Measurements from ENCODE around the gene TPD52L1.
"Not testable (repeated sequence)": the region's sequence is repeated elsewhere in the genome, so short reads cannot be mapped to it uniquely, and the experiment has no call there.

TPD52L1 gene

DNA sequence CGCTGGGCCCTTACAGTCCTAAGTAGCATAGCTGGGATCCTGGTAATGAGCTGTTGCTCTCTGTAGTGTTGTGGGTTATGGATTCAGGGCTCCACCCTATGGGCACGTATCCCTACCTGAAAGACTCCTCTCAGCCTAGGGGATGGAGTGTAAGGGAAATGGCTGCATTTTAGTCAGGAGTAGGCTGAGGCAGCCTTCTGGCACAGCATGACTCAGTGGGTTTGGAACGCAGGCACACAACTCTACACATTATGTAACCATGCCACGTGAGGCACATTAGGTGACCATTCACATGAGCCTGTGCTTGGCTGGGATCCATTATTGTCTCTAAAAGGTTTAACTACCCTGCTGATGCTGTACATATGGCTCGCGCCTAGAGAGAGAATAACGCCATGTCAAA lies 120.4 kb downstream of the TPD52L1 start:
- no peak for DNase-seq (ENCODE audit: low read depth)

DNA sequence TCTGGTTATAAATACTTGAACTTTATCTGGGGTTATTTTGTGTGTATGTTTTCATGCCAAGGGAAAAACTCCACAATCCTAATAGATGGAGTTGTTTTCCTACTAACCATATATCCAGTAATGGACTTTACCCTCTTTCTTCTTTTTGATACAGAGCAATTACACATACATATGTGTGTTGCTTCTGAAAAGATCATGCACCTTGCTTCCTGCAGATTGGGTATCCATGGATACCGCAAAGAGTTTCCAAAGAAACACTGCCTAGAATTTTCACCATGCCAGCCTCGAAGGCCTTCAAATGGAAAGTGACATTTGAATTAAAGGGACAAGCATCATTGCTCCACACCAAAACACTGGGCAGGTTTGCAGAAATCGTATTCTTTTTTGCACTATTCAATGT lies 121.4 kb downstream of the TPD52L1 start:
- DNase-seq (ENCODE audit: low read depth) = no peak

DNA sequence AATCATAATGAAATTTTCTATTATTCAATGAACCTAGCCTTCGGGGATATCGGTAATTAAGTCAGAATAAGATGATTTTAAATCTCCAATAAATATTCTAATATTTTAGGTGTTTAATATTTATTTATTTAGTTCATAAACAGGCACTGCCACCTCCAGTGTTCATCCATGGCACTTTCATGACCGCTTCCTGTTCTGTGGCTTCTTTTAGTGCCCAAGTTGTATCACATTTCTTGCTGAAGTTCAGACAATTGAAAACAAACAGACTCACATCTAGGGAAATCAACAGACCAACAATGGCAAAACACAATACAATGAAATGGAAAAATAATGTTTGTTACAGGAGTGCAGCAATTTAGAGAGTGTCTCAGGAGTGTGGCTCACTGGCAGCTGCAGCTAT lies 122.2 kb downstream of the TPD52L1 start:
- DNase-seq (ENCODE audit: low read depth) = no peak

DNA sequence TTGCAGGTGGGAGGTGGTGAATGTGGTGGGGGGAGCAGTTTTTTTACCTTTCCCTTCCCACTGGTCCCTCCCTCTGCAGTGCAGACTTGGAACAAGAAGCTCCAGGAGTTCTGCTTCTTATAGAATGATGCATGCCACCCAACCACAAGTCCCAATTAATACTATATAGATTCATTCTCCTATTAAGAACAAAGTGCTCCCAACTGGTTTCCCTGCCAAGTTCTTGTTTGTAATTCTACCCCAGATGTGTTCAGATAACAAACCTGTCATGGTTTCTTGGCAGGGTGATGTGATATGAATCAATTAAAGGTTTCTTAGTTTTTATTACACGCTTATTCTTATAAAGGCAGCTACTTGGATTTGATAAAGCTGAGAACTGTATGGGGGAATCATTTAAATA lies 124.3 kb downstream of the TPD52L1 start:
- DNase-seq (ENCODE audit: low read depth) = no peak

DNA sequence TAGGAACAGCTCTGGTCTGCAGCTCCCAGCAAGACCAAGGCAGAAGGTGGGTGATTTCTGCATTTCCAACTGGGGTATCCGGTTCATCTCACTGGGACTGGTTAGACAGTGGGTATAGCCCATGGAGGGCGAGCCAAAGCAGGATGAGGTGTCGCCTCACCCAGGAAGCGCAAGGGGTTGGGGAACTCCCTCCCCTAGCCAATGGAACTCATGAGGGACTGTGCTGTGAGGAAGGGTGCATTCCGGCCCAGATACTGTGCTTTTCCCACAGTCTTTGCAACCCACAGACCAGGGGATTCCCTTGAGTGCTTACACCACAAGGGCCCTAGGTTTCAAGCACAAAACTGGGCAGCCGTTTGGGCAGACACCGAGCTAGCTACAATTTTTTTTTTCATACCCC lies 126.4 kb downstream of the TPD52L1 start:
- no peak for DNase-seq (ENCODE audit: low read depth)

DNA sequence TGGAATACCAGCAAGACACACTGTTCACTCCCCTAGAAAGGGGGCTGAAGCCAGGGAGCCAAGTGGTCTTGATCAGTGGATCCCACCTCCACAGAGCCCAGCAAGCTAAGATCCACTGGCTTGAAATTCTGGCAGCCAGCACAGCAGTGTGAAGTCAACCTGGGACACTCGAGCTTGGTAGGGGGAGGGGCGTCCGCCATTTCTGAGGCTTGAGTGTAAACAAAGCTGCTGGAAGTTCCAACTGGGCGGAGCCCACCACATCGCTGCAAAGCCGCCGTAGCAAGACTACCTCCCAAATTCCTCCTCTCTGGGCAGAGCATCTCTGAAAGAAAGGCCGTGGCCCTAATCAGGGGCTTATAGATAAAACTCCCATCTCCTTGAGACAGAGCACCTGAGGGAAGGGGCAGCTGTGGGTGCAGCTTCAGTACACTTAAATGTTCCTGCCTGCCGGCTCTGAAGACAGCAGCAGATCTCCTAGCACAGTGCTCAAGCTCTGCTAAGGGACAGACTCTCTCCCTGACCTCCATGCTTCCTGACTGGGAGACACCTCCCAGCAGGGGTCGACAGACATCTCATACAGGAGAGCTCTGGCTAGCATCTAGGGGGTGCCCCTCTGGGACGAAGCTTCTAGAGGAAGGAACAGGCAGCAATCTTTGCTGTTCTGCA lies 126.9 kb downstream of the TPD52L1 start:
- not testable (repeated sequence) for DNase-seq (ENCODE audit: low read depth)

DNA sequence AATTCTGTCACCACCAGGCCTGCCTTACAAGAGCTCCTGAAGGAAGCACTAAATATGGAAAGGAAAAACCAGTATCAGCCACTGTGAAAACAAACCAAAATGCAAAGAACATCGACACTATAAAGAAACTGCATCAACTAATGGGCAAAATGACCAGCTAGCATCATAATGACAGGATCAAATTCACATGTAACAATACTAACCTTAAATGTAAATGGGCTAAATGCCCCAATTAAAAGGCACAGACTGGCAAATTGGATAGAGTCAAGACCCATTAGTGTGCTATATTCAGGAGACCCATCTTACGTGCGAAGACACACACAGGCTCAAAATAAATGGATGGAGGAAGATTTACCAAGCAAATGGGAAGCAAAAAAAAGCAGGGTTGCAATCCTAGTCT lies 128.9 kb downstream of the TPD52L1 start:
- not testable (repeated sequence) for DNase-seq (ENCODE audit: low read depth)

DNA sequence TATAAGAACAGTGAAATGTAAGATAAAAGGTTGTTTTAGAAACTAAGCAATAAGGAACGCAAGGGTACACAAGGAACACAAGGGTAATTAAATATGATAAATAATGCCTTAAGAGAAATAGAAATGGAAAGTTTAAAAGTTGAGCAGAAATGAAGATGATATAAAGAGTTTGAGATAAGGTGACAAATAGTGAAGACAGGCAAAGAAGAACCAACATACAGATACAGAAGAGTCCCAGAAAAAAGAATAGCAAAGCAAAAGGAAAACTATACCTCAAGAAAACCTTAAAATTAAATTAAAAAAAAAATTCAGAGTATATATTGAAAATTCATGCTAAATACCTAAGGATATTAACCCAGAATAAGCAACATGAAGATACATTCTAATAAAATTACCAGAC lies 131.8 kb downstream of the TPD52L1 start:
- DNase-seq (ENCODE audit: low read depth) = no peak

DNA sequence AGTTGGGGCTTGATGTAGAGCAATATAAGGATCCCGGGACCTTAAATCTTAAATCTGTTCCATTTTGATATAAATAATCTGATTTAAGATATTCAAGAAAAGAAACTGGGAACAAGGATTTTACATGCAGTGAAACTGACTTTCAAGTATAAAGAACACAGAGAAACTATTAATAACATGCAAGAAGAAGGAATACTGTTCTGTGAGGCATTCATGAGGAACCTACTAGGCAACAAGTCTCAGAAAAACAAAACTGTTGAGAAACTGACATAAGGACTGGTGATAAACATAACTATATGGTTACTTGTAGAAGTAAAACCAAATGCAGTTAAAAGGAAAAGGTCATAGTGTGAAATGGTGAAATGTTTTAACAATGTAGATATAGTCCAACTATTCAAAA lies 132.4 kb downstream of the TPD52L1 start:
- peak; percentile 47 for DNase-seq (ENCODE audit: low read depth)

DNA sequence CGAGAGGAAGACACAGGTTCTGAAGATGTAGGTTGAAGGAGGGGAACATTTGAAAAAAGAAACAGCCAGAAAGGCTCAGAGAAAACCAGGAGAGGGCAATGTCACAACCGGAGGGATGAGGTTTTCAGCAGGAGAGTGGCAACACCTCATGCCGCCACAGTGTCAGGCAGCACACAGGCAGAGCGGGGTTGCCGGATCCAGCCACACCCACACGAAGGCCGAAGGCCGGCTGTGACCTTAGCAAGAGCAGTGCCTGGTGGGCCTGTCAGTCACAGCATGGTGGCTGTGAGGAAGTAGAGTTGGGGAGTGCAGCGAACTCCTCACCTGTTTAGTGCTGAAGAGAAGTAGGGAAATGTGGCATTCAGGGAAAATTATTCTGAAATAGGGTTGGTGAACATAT lies 134.1 kb downstream of the TPD52L1 start:
- no peak for DNase-seq (ENCODE audit: low read depth)

DNA sequence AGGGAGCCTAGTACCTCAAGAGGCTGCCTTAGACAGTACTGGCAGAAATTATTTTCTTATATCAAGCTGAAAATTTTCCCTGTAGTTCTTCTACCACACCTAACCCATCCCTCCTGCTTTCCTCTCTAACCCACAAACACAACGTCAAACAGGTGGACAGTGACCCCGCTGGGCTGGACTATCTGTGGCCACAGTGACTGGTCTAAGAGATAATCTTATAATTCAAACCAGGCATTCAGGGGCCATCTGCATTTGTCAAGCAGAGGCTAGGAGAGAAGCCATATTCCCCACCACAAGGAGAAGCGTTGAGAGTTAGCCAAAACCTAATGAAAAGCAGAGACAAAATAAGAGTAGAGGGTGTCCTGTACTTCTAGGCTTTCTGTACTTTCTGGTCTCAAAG lies 140.0 kb downstream of the TPD52L1 start:
- DNase-seq (ENCODE audit: low read depth) = no peak

DNA sequence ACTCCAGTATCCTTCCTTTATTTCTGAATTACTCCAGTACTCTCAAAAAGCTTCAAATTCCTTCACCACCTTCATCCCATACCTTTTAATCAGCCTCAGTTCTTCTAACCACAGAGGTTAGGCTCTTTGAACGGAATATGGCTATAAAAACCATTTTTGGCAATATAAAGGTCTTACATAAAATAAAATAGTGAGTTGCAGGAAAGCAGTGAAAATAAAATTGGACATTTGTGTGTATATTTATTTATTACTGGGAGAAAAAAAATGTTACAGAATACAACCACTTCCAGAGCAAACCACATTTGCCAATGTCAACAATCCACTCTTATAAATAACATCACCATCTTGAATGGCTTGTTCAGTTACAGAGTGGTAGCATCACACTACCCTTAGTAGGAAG lies 140.5 kb downstream of the TPD52L1 start:
- DNase-seq (ENCODE audit: low read depth) = peak; percentile 35

DNA sequence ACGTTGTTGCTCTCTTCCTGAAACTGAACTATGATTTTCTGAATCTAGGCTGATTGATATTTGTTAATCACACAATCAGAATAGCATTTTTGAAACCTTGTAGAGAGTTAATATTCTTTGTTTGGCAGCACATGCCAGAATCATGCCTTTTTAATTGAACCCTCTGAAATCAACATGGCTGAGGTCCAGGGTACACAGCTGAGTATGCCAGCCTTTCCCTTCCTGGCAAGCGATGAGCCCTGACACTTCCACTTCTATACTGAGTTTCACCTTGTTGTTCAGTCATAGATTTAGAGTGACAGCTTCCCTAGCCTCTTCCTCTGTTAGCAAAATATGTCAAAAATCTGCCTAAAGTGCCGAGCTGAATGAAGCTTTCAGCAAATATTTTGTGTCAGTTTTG lies 141.4 kb downstream of the TPD52L1 start:
- no peak for DNase-seq (ENCODE audit: low read depth)

DNA sequence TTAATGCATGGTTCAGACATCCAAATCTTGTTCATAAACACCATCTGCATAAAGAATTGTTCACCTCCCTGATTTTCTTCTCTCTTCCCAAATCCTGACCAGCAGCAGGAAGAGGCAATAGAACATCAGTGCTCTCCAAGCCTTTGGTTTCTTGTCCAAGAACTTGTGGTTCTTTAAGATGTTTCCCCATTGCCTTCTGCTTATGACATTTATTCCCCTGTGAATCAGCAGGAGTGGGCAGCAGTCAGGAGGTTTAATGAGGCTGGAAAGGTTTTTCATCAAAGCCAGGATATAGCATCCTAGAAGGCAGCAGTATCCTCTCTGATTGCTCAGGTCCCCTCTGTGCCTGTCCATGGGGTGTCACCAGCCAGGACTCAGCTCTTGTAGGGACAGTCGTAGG lies 142.9 kb downstream of the TPD52L1 start:
- DNase-seq (ENCODE audit: low read depth) = peak; percentile 36

DNA sequence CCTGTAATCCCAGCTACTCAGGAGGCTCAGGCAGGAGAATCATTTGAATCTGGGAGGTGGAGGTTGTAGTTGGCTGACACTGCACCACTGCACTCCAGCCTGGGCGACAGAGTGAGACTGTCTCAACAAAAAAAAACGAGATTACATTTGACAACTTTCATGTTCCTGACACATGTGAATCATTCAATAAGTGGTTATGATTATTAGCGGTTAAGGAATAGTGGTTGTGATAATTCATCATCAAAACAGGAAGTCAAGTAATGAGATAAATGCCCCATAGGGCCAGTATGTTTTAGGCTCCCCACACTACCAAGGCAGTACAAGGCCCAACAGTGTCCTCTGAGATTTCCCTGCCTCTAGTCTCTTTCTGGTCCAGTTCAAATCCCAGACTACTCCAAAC lies 145.7 kb downstream of the TPD52L1 start:
- no peak for DNase-seq (ENCODE audit: low read depth)

DNA sequence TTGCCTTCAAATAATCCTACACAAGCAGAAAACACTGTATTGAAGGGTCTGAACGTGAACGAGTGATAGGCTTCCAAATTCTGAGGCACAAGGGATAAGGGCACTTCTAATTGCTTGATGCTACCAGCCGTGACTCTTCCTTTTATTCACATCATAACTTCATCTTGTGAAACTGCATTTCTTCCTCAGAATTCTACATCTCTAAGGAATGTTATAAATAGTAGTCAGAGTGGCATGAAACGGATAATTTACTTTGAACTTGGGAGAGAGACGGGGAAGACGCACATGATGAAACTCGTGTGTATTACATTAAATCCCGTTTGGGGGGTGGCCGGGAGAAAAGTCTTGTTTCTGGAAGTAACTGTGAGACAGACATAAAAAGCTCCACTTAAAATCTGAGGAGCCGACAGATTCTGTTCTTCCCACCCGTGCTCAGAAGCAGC lies 147.4 kb downstream of the TPD52L1 start:
- DNase-seq (ENCODE audit: low read depth) = peak; percentile 60

DNA sequence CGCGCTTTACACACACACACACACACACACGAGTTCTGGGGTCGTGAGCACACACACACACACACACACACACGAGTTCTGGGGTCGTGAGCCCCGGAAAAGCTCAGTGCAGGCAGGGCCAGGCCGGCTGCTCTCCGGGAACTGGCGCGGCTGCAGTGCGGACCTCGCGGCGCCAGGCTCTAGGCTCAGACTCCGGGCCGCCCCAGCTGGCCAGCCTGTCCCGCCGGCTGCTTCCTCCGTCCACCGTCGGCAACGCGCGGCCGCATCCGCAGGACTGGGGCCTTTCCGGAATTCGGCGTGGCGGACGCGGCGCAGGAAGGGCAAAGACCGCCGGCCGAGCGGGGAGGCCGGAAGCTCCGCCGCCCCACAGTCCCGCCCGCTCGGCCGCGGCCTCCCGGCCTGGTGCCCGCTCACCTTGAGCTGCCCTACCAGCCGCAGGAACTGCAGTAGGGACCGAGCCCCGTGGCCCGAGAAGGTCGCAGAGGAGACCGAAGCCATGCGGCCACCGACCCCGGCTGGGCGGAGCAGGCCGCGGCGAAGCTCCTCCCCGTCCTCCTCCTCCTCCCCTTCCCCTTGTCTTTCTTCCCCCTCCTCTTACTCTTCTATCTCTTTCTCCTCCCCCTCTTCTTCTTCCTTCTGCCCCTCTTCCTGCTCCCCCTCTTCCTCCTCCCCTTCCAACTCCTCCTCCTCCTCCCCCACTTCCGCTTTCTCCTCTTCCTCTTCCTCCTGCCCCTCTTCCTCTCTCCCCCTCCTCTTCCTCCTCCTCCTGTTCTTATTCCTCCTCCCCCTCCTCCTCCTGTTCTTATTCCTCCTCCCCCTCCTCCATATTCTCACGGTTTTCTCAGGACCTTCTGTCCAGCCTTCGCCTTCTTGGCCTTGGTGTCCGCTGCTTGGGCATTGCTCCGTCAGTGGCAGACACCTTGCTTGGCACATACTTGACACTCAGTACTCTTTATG lies 148.1 kb downstream of the TPD52L1 start, which contains the start of gene HDDC2:
Gene HDDC2 (minus strand): TSS at position 533 of the 957 bp plus-strand sequence. CDS start 35 bp downstream, at position 498.
- DNase-seq (ENCODE audit: low read depth) = peak; percentile 71

DNA sequence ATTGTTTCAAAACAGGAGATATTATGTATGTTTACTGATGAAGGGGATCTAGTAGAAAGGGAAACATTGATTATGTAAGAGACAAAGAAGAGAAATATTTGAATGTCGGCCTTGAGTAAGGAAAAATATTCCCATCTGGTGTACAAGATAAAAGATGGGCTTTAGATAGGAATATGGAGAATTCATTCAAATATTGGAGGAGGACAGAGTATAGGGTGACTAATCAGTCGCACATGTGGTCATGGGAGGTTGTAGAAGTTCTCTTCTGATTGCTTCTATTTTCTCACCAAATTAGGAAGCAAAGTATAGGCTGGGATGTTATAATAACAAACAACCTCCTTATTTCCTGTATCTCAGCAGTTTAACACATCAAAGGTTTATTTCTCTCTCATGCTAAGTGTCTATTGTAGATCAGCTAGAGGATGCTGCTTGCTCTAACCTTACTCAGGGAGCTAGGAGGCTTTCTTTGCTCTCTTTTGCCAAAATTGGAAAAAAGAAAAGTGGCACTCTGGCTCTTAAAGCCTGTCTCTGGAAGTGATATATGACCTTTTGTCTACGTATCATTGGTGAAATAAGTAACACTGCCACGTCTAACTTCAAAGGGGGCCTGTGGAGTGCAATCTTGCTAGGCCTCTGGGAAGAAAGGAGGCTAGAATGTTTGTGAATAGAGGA lies 149.4 kb downstream of the TPD52L1 start:
- no peak for DNase-seq (ENCODE audit: low read depth)

DNA sequence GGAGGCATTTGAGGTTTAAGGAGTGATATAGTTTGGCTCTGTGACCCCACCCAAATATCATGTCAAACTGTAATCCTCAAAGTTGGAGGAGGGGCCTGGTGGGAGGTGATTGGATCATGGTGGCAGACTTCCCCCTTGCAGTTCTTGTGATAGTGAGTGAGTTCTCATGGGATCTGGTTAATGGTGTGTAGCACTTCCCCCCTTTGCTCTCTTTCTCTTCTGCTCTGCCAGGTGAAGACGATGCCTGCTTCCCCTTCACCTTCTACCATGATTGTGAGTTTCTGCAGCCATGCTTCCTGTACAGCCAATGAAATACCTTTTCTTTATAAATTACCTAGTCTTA lies 149.9 kb downstream of the TPD52L1 start:
- DNase-seq (ENCODE audit: low read depth) = no peak

DNA sequence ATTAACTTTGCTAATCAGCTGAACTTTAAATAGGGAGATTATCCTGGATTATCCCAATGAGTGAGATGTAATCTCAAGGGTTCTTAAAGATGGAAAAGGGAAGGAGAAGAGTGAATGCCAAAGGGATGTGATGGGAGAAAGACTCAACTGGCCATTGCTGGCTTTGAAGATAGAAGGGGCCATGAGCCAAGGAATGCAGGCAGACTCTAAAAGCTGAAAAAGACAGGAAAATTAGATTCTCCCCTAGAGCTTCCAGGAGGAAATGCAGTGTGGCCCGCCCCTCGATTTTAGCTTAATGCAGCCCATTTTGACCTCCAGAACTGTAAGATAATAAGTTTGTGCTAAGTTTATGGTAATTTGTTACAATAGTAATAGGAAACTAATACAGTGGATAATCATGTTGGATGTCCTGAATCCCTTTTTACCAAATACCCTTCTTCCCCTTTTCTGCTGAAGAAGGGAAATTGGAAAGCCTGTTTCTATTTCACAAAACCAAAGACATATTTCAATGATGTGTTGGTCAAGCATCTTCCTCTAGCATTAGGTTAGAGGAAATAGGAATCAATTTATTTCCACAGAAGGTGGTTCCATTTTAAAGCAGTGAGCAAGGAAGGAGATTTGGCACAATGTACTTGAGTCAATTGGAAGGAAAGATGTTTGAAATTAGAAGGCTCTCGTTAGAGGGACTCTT lies 151.5 kb downstream of the TPD52L1 start:
- DNase-seq (ENCODE audit: low read depth) = no peak

DNA sequence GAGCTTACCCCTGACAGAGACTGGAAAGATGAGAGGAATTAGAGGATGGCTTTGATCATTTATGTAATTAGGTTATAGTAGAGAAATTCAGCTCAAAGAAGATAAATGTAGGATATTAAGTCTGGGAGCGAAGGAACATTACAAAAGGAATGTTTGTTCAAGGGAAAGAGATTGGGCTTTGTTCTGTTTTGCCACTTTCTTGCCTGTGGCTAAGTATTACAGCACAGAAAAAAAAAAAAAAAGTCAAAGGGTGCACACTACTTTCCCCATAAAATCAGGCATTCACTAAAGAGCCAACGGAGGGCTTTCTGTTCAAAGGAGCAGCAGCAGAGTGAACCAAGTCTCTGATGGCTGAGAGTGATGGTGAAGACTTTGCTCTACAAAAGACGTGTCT lies 153.2 kb downstream of the TPD52L1 start:
- DNase-seq (ENCODE audit: low read depth) = no peak

DNA sequence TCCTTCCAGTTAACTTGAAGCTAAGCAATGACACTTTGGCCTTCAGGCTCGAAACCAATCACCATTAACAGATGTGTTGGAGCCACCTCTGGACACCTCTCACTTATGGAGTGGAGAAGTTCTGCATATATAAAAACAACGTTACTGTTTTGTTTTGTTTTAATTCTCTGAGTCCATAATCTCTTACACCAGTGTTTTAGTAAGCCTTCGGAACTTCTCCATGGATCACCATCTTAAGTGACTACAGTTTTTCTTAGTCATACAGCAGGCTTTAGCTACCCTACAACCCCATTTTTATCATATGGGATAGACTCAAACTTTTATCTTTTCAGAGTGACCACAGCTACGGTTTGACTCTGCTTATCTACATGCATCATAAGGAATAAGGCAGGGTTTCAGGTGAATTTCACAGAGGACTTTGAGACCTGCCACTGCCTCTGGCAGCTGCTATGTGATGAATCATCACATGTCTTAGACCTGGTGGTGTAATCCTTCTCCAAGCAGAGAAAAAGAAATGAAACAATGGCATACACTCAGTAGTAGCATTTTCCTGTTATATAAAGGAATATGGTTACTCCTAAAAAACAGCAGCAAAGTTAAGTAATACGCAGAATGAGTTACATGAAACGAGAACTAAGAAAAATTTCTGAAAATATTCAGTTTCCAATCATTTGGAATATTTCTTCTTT lies 153.7 kb downstream of the TPD52L1 start:
- no peak for DNase-seq (ENCODE audit: low read depth)
